IPS DF 19.7 (cell line): ENCODE results near the gene CARNS1.
"Not testable (repeated sequence)": the region's sequence is repeated elsewhere in the genome, so short reads cannot be mapped to it uniquely, and the experiment has no call there.

ENCODE experiments used
- DNase-seq: peaks from one replicate; pipeline ENCODE4 v3.0.0-alpha.2; 2013; ENCODE audit warnings: low read depth, low spot score

CARNS1 gene

GRCh38 chr11:67409781-67410368 is 5.6 kb upstream of the CARNS1 start:
- DNase-seq, result no peak

GRCh38 chr11:67410369-67410831 is 5.1 kb upstream of the CARNS1 start:
- no peak for DNase-seq

GRCh38 chr11:67410984-67411784 is 4.3 kb upstream of the CARNS1 start:
- no peak for DNase-seq

- no peak for DNase-seq
Measured at GRCh38 chr11:67411785-67412152, 3.7 kb upstream of the CARNS1 start.

GRCh38 chr11:67412495-67413179 is 2.8 kb upstream of the CARNS1 start:
- no peak for DNase-seq

- DNase-seq, result no peak
Measured at GRCh38 chr11:67413266-67413849, 2.1 kb upstream of the CARNS1 start.

- no peak for DNase-seq
Measured at GRCh38 chr11:67416416-67417335, 1.2 kb downstream of the CARNS1 start.

GRCh38 chr11:67417425-67417824 is 1.9 kb downstream of the CARNS1 start:
- DNase-seq, result no peak

GRCh38 chr11:67418476-67419281 is 3.2 kb downstream of the CARNS1 start:
- DNase-seq, result no peak

GRCh38 chr11:67419325-67420049 is 4.0 kb downstream of the CARNS1 start:
- no peak for DNase-seq

- DNase-seq, result no peak
Measured at GRCh38 chr11:67420147-67420645, 4.7 kb downstream of the CARNS1 start.

GRCh38 chr11:67420646-67421429 is 5.4 kb downstream of the CARNS1 start:
- no peak for DNase-seq

GRCh38 chr11:67421430-67422031 is 6.1 kb downstream of the CARNS1 start:
- no peak for DNase-seq

GRCh38 chr11:67422891-67423290 is 7.4 kb downstream of the CARNS1 start:
- DNase-seq, result no peak

- no peak for DNase-seq
Measured at GRCh38 chr11:67423466-67423865, 8.0 kb downstream of the CARNS1 start.

GRCh38 chr11:67423891-67424613 is 8.6 kb downstream of the CARNS1 start:
- no peak for DNase-seq

- not testable (repeated sequence) for DNase-seq
Measured at GRCh38 chr11:67427364-67427859, 11.9 kb downstream of the CARNS1 start.
